NCI-H128 (cell line): ENCODE results near the gene TTYH2.

Experiments used
- DNase-seq: peaks from one replicate; lab custom pipeline; 2025; ENCODE audit not compliant: unreplicated experiment; lab: John Stamatoyannopoulos, UW

Gene TTYH2

GRCh38 chr17:74192950-74193781, 20.2 kb upstream of the TTYH2 start:
- DNase-seq, result no peak

- no peak for DNase-seq
These were observed 18.7 kb upstream of the TTYH2 start for GRCh38 chr17:74194682-74195081.

GRCh38 chr17:74196541-74197317, 16.6 kb upstream of the TTYH2 start:
- DNase-seq, result no peak

GRCh38 chr17:74197801-74198200, 15.6 kb upstream of the TTYH2 start:
- DNase-seq, result no peak

GRCh38 chr17:74198694-74199093, 14.7 kb upstream of the TTYH2 start:
- no peak for DNase-seq

GRCh38 chr17:74199306-74200092, 13.9 kb upstream of the TTYH2 start:
- DNase-seq, result no peak

GRCh38 chr17:74200112-74200511, 13.3 kb upstream of the TTYH2 start:
- no peak for DNase-seq

- peak; percentile 60 for DNase-seq
These were observed 12.1 kb upstream of the TTYH2 start for GRCh38 chr17:74201250-74201649.

- DNase-seq, result no peak
These were observed 11.4 kb upstream of the TTYH2 start for GRCh38 chr17:74201948-74202347.

GRCh38 chr17:74202938-74203337, 10.4 kb upstream of the TTYH2 start:
- no peak for DNase-seq

GRCh38 chr17:74203439-74204240, 9.7 kb upstream of the TTYH2 start, which contains the start of gene RPL38:
RPL38 (plus strand) TSS chr17:74203678; CDS start chr17:74203956, 278 bp downstream.
- peak; percentile 92 for DNase-seq

- no peak for DNase-seq
These were observed 8.9 kb upstream of the TTYH2 start for GRCh38 chr17:74204474-74204873.

GRCh38 chr17:74205274-74205673, 8.1 kb upstream of the TTYH2 start:
- no peak for DNase-seq

- DNase-seq, result no peak
These were observed 7.0 kb upstream of the TTYH2 start for GRCh38 chr17:74206332-74206818.

- no peak for DNase-seq
These were observed 2.9 kb upstream of the TTYH2 start for GRCh38 chr17:74210191-74211140.

GRCh38 chr17:74211141-74211911, 2.0 kb upstream of the TTYH2 start:
- DNase-seq, result no peak

GRCh38 chr17:74211912-74212208, 1.5 kb upstream of the TTYH2 start:
- no peak for DNase-seq

GRCh38 chr17:74212209-74212912, 1.0 kb upstream of the TTYH2 start:
- no peak for DNase-seq
